ENCODE measurements around the gene OR10G3. TPM values are rescaled to one million over a fixed set of nuclear protein-coding genes. Genes with fewer than 3 reads are reported as not detected.

Gene OR10G3
- total RNA-seq, 1 experiment from 2014 or later = not detected

- H2BK5ac ChIP-seq (ENCODE audit: insufficient read length, low read length) = no peak overlapping the region
- H3K18ac ChIP-seq (ENCODE audit: insufficient read length, low read depth, low read length) = no peak overlapping the region
- H3K23me2 ChIP-seq (ENCODE audit: insufficient read length, low read depth, low read length, poor library complexity, severe bottlenecking) = no peaks in the 10 kb centered on the region
- H4K20me1 ChIP-seq (ENCODE audit: control insufficient read depth, insufficient read depth, insufficient read length) = no peaks in the 10 kb centered on the region
- no peaks in the 10 kb centered on the region for H3K79me1 ChIP-seq (ENCODE audit: insufficient read depth, low read depth, low read length, poor library complexity, severe bottlenecking)
- H3K56ac ChIP-seq (ENCODE audit: insufficient read length, low read depth, low read length) = no peak overlapping the region
- H3K23ac ChIP-seq (ENCODE audit: insufficient read length, low read depth, low read length) = no peak overlapping the region
- no peak overlapping the region for H4K91ac ChIP-seq (ENCODE audit: insufficient read length, low read depth, low read length)
- no CpG with 5 or more reads among the region's 6 CpGs for WGBS (ENCODE audit: extremely low coverage, insufficient read length, low lambda C conversion rate)
- H2BK15ac ChIP-seq (ENCODE audit: low read depth, low read length) = no peak overlapping the region
- Mint-ChIP-seq H3K27me3 (ENCODE audit: low read depth) (no peaks in the 10 kb centered on the region), H3K9me3 (peaks cover 7 to 8% of the 10 kb centered on the region in 2 experiments), H3K4me1 (0 out of 4 replicates have a peak, but pooled peaks cover 0 to 4% of the 10 kb centered on the region in 2 experiments), H3K27ac (no peak overlapping the region), H3K36me3 (ENCODE audit: insufficient read depth in 1 of 3, low read depth in 3 of 3) (peaks cover 0 to 7% (median 4%) of the 10 kb centered on the region in 3 experiments; a peak in 3 of 7 replicates), H3K4me3 (no peak overlapping the region)
- H3T11ph ChIP-seq (ENCODE audit: low read length) = no peak overlapping the region
- no peak overlapping the region for H2AFZ ChIP-seq (ENCODE audit: low read length)
- no peaks in the 10 kb centered on the region for H3K4me1 ChIP-seq (ENCODE audit: insufficient read depth, low read length)
- H2BK120ac ChIP-seq (ENCODE audit: low read depth, low read length, poor library complexity, severe bottlenecking) = no peak overlapping the region
- H3K9me3 ChIP-seq (ENCODE audit: control insufficient read depth, low read depth, low read length) = no peaks in the 10 kb centered on the region
- H2BK12ac ChIP-seq (ENCODE audit: insufficient read length, low read depth, low read length) = no peak overlapping the region
- TF ChIP-seq, protein P1, sequence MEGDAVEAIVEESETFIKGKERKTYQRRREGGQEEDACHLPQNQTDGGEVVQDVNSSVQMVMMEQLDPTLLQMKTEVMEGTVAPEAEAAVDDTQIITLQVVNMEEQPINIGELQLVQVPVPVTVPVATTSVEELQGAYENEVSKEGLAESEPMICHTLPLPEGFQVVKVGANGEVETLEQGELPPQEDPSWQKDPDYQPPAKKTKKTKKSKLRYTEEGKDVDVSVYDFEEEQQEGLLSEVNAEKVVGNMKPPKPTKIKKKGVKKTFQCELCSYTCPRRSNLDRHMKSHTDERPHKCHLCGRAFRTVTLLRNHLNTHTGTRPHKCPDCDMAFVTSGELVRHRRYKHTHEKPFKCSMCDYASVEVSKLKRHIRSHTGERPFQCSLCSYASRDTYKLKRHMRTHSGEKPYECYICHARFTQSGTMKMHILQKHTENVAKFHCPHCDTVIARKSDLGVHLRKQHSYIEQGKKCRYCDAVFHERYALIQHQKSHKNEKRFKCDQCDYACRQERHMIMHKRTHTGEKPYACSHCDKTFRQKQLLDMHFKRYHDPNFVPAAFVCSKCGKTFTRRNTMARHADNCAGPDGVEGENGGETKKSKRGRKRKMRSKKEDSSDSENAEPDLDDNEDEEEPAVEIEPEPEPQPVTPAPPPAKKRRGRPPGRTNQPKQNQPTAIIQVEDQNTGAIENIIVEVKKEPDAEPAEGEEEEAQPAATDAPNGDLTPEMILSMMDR (conservative IDR thresholded peaks at IDR 0.05) = no peak
- H3K4me2 ChIP-seq (ENCODE audit: insufficient read depth, insufficient read length, low read length) = no peak overlapping the region
- H3K9ac ChIP-seq (ENCODE audit: extremely low read depth, insufficient read length, low read length) = no peak overlapping the region
- no peak overlapping the region for H2BK20ac ChIP-seq (ENCODE audit: low read depth, low read length, poor library complexity, severe bottlenecking)
- no peak overlapping the region for H3K4ac ChIP-seq (ENCODE audit: low read depth, low read length)
- no peak overlapping the region for H4K8ac ChIP-seq (replicated peaks; ENCODE audit: insufficient read length, low read depth, low read length)
- no peak overlapping the region for H4K5ac ChIP-seq (ENCODE audit: insufficient read length, low read depth, low read length)
- no peaks in the 10 kb centered on the region for H3K79me2 ChIP-seq (ENCODE audit: insufficient read depth, low read length)
- H2AK5ac ChIP-seq (ENCODE audit: insufficient read length, low read length) = no peak overlapping the region
- DNase-seq = no peak
- H3K27me3 ChIP-seq (ENCODE audit: insufficient read depth, low read length) = no peaks in the 10 kb centered on the region
- no peak overlapping the region for H3K14ac ChIP-seq (ENCODE audit: insufficient read depth, low read length)
- H3K27ac ChIP-seq (ENCODE audit: insufficient read length, low read depth, low read length) = no peak overlapping the region
Observed at GRCh38 chr14:21575661-21576060, 4.2 kb downstream of the OR10G3 start.

All from H9 (cell line).